SKM-1 (cell line): Measurements from ENCODE around the gene IMMP2L.

Source experiments
- DNase-seq: peaks from one replicate; lab custom pipeline; 2025; ENCODE audit not compliant: unreplicated experiment; lab: John Stamatoyannopoulos, UW

Gene IMMP2L

DNA sequence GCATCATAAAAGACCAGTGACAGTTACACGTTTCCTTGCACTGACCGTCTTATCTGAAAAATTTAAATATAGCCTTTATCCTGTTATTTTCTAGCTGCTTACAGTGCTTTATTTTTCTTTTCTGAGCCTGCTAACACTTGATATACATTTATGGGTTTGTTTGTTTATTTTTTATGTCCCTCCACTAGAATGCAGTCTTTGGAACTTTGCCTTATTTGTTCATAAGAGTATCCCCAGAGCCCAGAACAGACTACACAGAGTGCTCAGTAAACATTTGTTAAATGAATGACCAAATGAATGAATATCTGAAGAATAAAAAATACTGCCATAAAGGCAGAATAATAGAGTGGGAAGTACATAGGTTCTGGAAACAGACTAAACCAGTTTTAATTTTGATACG, 673.7 kb downstream of the IMMP2L start:
- no peak for DNase-seq

DNA sequence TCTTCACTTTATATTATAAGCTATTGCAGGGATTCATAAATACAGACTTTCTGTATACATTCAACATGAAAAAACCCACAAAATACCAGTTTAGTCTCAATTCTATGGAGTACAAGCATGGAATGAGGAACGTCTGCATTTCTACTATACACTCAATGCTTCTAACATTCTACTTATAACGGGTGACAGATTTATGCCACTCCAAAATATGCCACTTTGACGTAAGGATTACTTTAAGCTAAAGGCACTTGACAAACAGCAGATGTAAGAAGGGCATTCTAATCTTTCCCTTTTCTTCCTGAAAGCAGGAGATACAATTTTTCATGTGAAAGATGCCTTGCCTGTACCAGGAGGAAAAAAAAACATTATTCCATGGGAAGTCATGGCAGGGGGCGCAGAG, 676.8 kb downstream of the IMMP2L start:
- DNase-seq = no peak

DNA sequence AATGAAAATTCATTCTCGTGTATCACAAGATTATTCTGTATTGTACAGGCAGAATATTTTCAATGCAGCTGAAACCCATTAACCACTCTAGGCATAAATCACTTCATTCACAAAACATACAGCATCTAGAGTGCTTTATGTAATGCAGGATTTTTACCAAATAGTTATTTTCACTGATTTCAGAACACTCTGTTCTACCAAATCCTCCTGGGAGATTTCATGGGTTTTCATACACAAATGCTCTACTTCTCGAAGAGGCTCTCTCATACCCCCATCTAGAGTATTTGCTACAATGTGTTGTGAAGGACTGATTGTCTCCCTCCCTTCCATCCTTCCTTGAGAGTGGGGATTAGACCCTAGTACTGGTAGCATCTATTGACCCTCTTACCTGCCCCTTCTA, 680.6 kb downstream of the IMMP2L start:
- no peak for DNase-seq

GRCh38 chr7:110880971-110881370, 681.3 kb downstream of the IMMP2L start:
- DNase-seq = no peak

DNA sequence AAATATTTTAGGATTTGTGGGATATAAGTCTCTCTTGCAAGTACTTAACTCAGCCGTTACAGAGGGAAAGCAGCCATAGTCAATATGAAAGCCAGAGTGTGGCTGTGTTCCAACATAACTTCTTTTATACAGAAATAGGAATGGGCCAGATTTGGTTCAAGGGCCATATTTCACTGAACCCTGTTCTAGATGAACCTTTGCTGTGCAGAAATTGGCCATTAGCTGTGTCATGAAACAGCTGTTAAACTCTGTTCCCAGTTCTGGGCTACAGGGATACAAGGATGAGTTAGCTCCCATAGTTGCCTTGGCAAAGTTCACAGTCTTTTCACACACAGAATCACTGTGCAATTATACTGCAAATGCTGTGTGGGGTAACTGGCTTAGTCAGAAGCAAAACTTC, 685.3 kb downstream of the IMMP2L start:
- no peak for DNase-seq

- DNase-seq = no peak
Measured at GRCh38 chr7:110875346-110875745, 686.9 kb downstream of the IMMP2L start.

DNA sequence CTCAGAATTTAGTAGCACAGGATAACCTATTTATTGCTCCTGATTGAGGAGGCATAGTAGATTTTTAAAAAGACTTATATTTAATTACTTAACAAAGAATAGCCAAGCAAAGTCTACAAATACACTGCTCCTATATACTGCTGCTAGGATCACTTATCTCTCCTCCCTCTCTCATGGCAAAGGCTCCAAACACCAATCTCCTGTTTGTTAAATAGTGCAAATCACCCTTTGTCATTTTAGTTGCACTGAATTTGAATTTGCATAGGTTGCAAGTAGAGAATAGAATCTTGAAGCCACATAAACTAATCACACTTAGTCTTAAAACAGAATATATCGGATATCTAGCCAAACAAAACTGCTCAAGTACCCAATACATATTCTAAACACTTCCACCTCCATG, 690.4 kb downstream of the IMMP2L start:
- DNase-seq = no peak

DNA sequence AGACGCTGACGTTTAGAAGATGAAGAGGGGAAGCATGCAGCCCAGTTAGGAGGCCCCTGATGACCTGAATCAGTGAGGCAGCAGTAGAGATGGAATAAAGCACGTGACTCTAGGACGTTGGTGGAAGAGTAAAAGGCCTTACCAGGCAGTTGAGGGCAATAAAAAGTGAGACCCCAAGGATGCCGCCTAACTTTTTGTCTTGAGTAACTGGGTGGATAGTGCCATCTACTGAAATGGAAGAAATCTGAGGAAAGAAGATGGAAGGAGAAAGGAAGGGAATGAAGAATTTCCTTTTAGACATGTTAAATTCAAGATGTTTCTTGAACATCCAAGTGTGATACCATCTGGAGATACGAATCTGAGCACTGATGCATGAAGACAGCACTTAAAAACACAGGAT, 691.4 kb downstream of the IMMP2L start:
- no peak for DNase-seq

GRCh38 chr7:110868458-110868857, 693.8 kb downstream of the IMMP2L start:
- no peak for DNase-seq

DNA sequence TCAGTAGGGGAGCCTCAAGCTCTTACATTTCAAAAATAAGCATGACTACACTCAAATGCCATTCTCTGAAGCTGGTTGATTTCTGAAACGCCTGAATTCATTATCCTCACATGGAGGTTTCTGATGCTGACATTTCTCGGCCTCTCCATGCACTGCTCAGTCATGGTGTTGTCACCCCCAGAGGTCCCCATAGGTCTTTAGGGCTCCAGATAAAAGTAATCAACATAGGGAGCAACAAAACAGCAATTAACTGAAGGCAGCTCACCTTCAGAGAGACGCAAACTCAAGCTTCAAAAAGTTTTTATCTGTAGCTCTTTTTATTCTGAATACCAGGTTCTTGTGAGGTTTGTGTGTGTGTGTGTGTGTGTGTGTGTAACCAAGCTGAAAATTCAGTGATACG, 694.5 kb downstream of the IMMP2L start:
- DNase-seq = no peak

DNA sequence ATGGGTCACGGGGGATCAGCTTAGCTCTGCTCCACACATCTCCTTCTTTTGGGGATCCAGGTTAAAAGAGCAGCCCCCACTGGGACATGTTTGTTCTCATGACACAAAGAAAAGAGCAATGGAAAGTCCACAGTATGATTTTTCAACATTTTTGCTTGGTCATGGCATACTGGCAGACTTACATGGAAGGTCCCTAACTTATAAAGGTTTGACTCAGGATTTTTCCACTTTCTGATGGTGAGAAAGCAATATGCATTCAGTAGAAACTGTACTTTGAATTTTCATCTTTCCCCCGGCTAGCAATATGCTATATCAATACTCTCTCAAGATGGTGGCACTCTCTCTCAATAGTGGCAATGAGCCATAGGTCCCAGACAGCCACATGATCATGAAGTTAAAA, 699.0 kb downstream of the IMMP2L start:
- no peak for DNase-seq

DNA sequence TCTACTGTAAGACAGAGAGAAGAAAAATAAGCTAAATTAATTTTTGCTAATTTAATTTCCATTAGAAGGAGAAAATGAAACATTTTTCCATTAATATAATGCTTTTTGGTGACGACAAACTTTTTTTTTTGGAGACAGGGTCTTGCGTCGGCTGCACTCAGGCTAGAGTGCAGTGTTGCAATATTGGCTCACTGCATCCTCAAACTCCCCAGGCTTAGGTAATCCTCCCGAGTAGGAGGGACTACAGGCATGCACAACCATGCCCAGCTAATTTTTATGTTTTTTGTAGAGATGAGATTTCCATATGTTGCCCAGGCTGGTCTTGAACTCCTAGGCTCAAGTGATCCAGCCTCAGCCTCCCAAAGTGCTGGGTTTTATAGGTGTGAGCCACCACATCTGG, 701.1 kb downstream of the IMMP2L start:
- DNase-seq = no peak

GRCh38 chr7:110857106-110857505, 705.2 kb downstream of the IMMP2L start:
- DNase-seq = no peak

- no peak for DNase-seq
Measured at GRCh38 chr7:110856704-110857103, 705.6 kb downstream of the IMMP2L start.

DNA sequence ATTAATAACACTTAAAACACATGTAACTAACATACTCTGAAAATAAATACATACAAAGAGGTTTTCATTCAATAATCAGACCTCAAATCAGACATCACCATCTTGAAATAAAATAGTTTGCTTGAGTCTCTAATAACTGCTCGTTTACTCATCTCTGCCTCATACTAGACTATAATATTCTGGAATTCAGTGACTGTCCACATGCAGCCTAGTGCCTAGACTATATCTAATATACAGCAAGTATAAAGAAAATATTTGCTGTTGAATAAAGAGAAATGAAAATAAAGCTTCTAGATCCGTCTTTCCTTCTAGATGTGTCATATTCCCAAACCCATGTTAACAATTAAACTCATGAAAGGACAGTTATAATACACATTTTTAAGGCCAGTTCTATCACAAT, 707.6 kb downstream of the IMMP2L start:
- no peak for DNase-seq

- no peak for DNase-seq
Measured at GRCh38 chr7:110854166-110854565, 708.1 kb downstream of the IMMP2L start.

- DNase-seq = no peak
Measured at GRCh38 chr7:110853263-110853662, 709.0 kb downstream of the IMMP2L start.

DNA sequence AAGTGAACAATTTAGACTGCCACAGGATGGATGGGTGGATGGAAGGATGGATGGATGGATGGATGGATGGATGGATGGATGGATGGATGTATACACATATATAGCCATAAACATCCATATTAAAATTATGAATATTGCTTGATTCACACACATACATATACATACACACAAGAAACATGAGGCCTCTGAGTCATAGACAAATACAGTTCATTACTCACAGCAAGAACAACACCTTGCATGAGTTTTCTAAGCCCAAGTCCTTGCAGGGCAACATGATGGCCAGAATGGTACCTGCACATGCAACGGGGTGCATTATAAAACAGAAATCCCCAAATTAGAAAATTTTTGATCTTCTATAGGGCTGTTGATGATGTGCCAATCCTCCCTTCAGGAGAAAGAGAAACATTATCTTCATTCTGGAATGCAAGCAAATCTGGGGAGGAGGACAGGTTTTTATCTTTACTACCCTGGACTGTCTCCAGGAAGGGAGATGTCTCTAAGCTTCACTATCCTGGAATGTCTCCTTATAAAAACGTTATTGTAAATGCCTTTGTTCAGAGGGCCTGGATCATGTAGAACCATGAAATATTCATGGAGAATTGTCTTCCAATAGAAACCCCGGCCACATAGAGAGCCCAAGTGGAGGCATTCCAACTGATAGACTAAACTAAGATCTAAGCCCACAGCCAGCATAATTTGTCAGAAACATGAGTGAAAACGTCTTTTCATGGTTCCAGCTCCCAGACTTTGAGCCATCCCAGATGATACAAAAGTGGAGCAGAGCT, 709.9 kb downstream of the IMMP2L start:
- DNase-seq = no peak

GRCh38 chr7:110850224-110850623, 712.1 kb downstream of the IMMP2L start:
- no peak for DNase-seq

- DNase-seq = no peak
Measured at GRCh38 chr7:110842796-110843195, 719.5 kb downstream of the IMMP2L start.

GRCh38 chr7:110841840-110842545, 720.3 kb downstream of the IMMP2L start:
- no peak for DNase-seq

- no peak for DNase-seq
Measured at GRCh38 chr7:110839866-110840265, 722.4 kb downstream of the IMMP2L start.

GRCh38 chr7:110835849-110836248, 726.4 kb downstream of the IMMP2L start:
- DNase-seq = no peak
